GM10266 (cell line): ENCODE measurements around the gene PCSK7.

ENCODE experiments used
- DNase-seq: peaks from one replicate; pipeline ENCODE4 v3.0.0; 2012; ENCODE audit errors: extremely low spot score
- TF ChIP-seq, protein P1 (sequence below): IDR thresholded peaks from 2 replicates; pipeline ENCODE4 v1.5.1; 2012; ENCODE audit warnings: mild to moderate bottlenecking, low read depth; ENCODE audit not compliant: control insufficient read depth, insufficient read depth; ENCODE audit errors: missing control alignments

PCSK7 gene

DNA sequence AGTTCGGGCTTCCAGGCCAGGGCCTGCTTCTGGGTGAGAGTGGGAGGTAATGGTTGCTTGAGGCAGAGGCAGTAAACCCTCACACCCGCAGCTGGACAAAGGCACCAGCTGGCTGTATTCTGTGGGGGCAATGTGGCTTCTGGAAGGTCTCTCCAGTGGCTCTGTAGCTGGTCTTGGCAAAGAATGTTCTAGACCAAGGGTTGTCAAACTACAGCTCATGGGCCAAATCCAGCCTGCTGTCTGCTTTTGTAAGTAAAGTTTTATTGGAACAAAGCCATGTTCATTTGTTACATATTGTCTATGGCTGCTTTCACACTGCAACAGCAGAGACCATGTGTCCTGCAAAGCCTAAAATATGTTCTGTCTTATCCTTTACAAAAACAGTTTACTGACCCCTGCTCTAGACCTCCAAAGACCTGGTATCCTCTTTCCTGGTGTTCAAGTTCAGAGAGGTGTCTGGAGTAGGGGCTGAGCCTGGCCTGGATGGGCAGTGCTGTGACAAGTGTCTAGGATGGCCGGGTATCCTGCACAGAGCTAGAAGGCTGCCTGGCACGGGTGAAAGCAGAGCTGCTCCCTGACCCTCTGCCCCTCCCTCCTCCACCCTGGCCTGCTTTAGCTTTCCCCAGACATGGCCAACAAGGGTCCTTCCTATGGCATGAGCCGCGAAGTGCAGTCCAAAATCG is 29.3 kb downstream of the PCSK7 start:
- TF ChIP-seq, protein P1, sequence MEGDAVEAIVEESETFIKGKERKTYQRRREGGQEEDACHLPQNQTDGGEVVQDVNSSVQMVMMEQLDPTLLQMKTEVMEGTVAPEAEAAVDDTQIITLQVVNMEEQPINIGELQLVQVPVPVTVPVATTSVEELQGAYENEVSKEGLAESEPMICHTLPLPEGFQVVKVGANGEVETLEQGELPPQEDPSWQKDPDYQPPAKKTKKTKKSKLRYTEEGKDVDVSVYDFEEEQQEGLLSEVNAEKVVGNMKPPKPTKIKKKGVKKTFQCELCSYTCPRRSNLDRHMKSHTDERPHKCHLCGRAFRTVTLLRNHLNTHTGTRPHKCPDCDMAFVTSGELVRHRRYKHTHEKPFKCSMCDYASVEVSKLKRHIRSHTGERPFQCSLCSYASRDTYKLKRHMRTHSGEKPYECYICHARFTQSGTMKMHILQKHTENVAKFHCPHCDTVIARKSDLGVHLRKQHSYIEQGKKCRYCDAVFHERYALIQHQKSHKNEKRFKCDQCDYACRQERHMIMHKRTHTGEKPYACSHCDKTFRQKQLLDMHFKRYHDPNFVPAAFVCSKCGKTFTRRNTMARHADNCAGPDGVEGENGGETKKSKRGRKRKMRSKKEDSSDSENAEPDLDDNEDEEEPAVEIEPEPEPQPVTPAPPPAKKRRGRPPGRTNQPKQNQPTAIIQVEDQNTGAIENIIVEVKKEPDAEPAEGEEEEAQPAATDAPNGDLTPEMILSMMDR = no peak
- no peak for DNase-seq

DNA sequence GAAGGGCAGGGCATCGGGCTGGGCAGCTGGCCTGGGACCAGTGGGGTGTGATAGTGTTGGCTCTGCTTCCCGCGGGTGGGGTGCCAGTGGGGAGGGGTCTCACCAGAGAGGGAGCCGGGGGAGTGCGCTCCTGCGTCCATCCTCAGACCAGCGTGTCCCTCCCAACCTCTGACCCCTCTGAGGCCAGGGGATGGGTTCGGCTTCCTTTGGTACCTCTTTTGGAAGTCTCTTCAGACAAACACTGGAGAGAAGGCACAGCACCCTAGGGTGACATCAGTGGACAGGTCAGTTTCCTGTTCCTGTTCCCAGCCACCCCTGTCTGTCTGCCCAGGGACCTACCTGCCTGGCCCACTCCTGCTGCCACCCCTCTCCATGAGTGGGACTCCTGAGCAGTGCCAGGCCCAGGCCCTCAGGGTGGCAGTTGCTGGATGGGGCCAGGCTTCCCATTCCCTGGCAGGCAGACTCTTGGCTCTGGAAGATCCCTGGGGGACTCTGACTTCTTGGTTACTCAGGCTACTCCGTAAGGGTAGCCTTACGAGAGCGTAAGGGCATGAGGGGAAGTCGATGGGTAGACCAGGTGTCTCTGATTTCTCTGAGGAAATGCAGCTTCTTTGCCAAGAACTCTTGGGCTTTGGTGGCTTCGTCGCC is 30.1 kb downstream of the PCSK7 start:
- TF ChIP-seq, protein P1 = no peak
- DNase-seq = no peak

DNA sequence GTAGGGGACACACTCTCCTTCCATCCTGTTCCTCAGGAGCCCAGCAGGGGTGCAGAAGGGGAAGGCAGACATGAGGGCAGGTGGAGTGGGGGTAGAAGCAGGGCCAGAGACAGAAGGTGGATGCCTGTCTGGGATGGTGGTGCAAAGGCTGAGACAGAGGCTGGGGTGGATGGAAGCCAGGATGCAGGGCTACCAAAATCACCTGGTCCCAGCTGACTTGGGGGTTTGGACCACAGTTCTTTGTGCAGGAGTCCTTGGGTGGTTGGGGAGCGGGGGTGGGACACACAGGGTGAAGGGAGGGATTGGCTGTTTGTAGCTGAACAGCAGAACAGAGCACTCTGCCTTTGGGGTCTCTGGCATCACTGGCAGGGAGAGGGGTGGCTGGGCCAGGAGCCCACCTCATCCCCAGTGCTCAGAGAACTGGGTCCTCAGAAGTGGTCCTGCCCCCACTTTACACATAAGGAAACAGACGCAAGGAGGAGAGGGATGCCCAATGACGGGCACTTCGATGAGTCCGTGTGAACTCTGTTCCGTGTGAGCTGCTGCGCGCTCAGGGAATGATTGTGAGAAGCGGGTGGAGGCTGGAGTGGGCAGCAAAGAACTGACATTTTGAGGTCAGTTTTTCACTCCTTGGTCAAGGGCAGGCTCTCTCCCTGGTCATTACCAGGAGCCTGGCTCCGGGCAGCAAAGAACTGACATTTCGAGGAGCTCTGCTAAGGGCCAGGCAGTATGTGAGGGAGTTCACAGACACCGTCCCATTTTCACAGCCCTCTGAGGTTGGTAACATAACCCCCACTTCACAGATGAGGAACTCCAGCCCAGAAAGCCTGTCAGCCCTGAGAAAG is 30.8 kb downstream of the PCSK7 start:
- TF ChIP-seq, protein P1 = no peak
- no peak for DNase-seq

DNA sequence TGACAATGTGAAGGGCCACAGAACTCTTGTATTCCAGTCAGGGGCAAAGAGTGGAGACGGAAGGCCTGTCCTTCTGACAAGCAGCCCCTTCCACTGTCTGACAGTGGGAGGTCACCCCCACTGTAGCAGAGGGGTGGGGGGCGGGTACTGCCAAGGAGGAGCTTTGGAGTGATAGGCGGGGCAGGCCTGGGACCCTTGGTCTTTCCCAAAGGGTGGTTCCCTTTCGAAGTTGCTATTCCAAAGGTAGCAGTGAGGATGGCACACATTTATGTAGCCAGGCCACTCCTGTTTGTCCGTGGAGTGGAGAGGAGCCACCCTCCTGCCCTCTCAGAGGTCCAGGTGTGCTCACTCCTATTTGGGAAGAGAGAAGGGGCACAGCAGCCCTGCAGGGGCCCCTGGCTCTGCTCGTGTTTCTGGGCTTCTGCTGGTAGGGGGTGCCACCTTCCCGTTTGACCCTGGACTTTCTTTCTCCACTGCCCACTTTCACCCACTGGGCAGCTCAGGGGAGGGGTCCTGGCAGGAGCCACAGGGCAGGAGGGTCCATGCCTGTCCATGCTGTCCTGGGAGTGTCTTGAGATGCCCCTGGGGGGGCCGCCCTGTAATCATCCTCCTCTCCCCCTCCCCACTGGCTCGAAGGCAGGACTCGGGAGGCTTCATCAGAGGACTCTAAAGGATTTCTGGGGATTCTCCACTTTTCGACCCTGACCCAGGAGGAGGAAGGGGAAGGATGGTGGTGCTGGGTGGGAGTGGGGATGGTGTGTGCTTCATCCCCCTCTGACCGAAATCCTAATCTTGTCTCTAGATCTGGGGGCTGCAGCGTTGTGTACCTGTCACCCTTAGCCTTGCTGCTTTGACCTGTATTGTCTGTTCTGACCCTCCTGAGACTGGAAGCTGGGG is 31.7 kb downstream of the PCSK7 start:
- no peak for DNase-seq
- TF ChIP-seq, protein P1 = no peak

DNA sequence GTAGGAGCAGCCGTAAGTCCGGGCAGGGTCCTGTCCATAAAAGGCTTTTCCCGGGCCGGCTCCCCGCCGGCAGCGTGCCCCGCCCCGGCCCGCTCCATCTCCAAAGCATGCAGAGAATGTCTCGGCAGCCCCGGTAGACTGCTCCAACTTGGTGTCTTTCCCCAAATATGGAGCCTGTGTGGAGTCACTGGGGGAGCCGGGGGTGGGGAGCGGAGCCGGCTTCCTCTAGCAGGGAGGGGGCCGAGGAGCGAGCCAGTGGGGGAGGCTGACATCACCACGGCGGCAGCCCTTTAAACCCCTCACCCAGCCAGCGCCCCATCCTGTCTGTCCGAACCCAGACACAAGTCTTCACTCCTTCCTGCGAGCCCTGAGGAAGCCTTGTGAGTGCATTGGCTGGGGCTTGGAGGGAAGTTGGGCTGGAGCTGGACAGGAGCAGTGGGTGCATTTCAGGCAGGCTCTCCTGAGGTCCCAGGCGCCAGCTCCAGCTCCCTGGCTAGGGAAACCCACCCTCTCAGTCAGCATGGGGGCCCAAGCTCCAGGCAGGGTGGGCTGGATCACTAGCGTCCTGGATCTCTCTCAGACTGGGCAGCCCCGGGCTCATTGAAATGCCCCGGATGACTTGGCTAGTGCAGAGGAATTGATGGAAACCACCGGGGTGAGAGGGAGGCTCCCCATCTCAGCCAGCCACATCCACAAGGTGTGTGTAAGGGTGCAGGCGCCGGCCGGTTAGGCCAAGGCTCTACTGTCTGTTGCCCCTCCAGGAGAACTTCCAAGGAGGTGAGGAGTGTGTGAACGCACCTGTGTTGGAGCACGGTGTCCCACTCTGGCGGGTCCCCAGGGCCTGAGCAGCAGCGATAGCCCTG is 32.6 kb downstream of the PCSK7 start, which contains the start of gene TAGLN:
TAGLN (plus strand) TSS at position 318 of the 863 bp plus-strand sequence. CDS start 3,644 bp downstream, outside the sequence.
- TF ChIP-seq, protein P1 = no peak
- DNase-seq = no peak

DNA sequence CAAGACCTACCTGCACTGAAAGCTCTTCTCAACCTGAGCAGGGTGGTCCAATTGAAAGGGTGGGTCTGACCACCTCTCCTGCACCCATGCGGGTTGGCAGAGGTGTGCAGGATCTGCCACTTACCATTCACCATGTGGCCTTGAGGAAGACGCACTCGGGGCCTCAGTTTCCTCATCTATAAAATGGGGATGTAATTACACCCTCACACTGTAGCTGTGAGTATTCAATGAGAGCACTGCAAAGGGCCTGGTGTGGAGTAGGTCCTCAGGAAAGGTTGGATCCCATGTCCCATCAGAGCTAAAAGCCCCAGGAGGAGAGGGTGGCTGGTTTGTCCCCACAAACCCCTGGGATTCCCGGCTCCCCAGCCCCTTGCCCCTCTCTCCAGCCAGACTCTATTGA is 33.3 kb downstream of the PCSK7 start:
- TF ChIP-seq, protein P1 = no peak
- DNase-seq = no peak
